K562 (cell line): ENCODE measurements around the gene NTN4.

ENCODE experiments used
- CBX8 ChIP-seq: fragments of 200-600 bp; sonication (generic); IDR thresholded peaks from 2 replicates; pipeline ENCODE4 v1.6.1; 2012; ENCODE audit warnings: borderline replicate concordance, mixed run types, low read depth, mild to moderate bottlenecking, moderate library complexity, mixed read lengths, low read length, control low read depth, inconsistent platforms; ENCODE audit not compliant: poor library complexity, severe bottlenecking; ENCODE audit errors: extremely low read depth
- ETV6 ChIP-seq, 3 experiments: fragments of 150-350 bp in 1 of 3; sonication (generic) in 1 of 3; formaldehyde crosslinking in 1 of 3; IDR thresholded peaks; 2 replicates each; pipeline versions ENCODE4 v1.6.1 to v1.8.0; 2014 to 2022; ENCODE audit warnings: borderline replicate concordance in 2 of 3, low read depth in 2 of 3, antibody characterized with exemption in 1 of 3, low read length in 1 of 3, mild to moderate bottlenecking in 1 of 3, missing genetic modification reagents in 1 of 3
- NBN ChIP-seq: fragments of 450-650 bp; IDR thresholded peaks from 2 replicates; pipeline ENCODE4 v1.6.1; 2016; ENCODE audit warnings: low read depth, mild to moderate bottlenecking
- PHF8 ChIP-seq: fragments of 200-600 bp; sonication (generic); IDR thresholded peaks from 2 replicates; pipeline ENCODE4 v1.6.1; 2012; ENCODE audit warnings: mixed run types, mild to moderate bottlenecking, inconsistent platforms, low read length, moderate library complexity, borderline replicate concordance
- POLR2AphosphoS5 ChIP-seq: IDR thresholded peaks from 2 replicates; pipeline ENCODE4 v1.6.1; 2011; ENCODE audit warnings: mild to moderate bottlenecking, low read depth, low read length, moderate library complexity; ENCODE audit not compliant: control insufficient read depth, insufficient read depth
- RAD51 ChIP-seq: fragments of 450-650 bp; IDR thresholded peaks from 2 replicates; pipeline ENCODE4 v1.7.1; 2016; ENCODE audit warnings: low read depth, mild to moderate bottlenecking, borderline replicate concordance
- ZFX ChIP-seq: sonication (generic); formaldehyde crosslinking; IDR thresholded peaks from 2 replicates; pipeline ENCODE4 v1.8.0; 2022; ENCODE audit warnings: mild to moderate bottlenecking, missing genetic modification reagents, moderate library complexity
- TF ChIP-seq, protein P1 (sequence below), 3 experiments: IDR thresholded peaks in 2 of 3; conservative IDR thresholded peaks in 1 of 3; 2 replicates each; pipeline ENCODE4 v1.5.1; 2011 to 2012; ENCODE audit warnings: low read length in 3 of 3, mild to moderate bottlenecking in 3 of 3, control low read depth in 2 of 3, improper control_type of control experiment in 1 of 3, inconsistent platforms in 1 of 3, low read depth in 1 of 3, mixed read lengths in 1 of 3, moderate library complexity in 1 of 3; ENCODE audit not compliant: insufficient read depth in 2 of 3

DNA sequence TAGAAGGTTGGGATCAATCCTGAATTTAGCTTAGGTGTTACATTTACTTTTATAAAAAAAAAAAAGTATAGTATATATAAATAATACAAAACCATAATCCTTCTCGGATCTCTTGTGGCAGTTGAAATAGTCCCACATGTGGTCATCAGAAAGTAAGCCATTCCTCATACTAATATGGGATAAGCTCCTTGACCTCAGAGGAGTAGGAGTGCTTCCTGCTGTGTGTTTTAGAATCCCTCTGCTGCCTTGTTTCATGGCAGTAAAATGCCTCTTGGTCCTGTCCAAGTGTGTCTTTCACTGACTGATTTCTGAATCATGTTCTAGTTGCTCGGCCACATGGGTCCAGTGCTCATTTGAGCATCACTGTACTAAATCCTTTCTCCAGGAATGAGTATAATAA, 117.0 kb downstream of the NTN4 start:
- TF ChIP-seq ETV6 (IDR thresholded peaks at IDR 0.05; ENCODE audit: borderline replicate concordance in 1 of 2, low read depth in 2 of 2, low read length in 1 of 2): no peak
- no peak for TF ChIP-seq ETV6 (CRISPR knock-in tag; IDR thresholded peaks at IDR 0.05; ENCODE audit: borderline replicate concordance)
- no peak for TF ChIP-seq PHF8
- TF ChIP-seq POLR2AphosphoS5: no peak
- TF ChIP-seq ZFX (CRISPR knock-in tag): no peak
- TF ChIP-seq, protein P1, sequence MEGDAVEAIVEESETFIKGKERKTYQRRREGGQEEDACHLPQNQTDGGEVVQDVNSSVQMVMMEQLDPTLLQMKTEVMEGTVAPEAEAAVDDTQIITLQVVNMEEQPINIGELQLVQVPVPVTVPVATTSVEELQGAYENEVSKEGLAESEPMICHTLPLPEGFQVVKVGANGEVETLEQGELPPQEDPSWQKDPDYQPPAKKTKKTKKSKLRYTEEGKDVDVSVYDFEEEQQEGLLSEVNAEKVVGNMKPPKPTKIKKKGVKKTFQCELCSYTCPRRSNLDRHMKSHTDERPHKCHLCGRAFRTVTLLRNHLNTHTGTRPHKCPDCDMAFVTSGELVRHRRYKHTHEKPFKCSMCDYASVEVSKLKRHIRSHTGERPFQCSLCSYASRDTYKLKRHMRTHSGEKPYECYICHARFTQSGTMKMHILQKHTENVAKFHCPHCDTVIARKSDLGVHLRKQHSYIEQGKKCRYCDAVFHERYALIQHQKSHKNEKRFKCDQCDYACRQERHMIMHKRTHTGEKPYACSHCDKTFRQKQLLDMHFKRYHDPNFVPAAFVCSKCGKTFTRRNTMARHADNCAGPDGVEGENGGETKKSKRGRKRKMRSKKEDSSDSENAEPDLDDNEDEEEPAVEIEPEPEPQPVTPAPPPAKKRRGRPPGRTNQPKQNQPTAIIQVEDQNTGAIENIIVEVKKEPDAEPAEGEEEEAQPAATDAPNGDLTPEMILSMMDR (IDR thresholded peaks at IDR 0.05 in 2 of 3, conservative IDR thresholded peaks at IDR 0.05 in 1 of 3; ENCODE audit: insufficient read depth in 2 of 3, low read depth in 1 of 3, low read length in 3 of 3): no peak
- TF ChIP-seq RAD51: no peak
- no peak for TF ChIP-seq CBX8
- TF ChIP-seq NBN: no peak
